Fibroblast of the aortic adventitia (primary cell): Measurements from ENCODE around the gene TRPM5. TPM values are rescaled to one million over a fixed set of nuclear protein-coding genes. Genes with fewer than 3 reads are reported as not detected.

Source experiments
- DNase-seq: peaks from one replicate; pipeline ENCODE4 v3.0.0-alpha.2; 2010; ENCODE audit warnings: low read depth
- H3K4me3 ChIP-seq: 2 replicates; pipeline ENCODE4 v1.5.1; 2011; ENCODE audit warnings: low read depth, mild to moderate bottlenecking, control low read depth, low read length, moderate library complexity
- total RNA-seq: library from RNA; depleted of rRNA; stranded (reverse); fragments of >200 nt; gene quantifications from 2 replicates; pipeline ENCODE4 v1.2.3, GENCODE V29; 2012; ENCODE audit warnings: low replicate concordance
- TF ChIP-seq, protein P1 (sequence below): IDR thresholded peaks from 2 replicates; pipeline ENCODE4 v1.5.1; 2011; ENCODE audit warnings: mild to moderate bottlenecking, low read length, control low read depth, inconsistent platforms; ENCODE audit not compliant: insufficient read depth

Gene TRPM5
- total RNA-seq, 1 donor = not detected

GRCh38 chr11:2415601-2416380 is 28.5 kb downstream of the TRPM5 start:
- TF ChIP-seq, protein P1, sequence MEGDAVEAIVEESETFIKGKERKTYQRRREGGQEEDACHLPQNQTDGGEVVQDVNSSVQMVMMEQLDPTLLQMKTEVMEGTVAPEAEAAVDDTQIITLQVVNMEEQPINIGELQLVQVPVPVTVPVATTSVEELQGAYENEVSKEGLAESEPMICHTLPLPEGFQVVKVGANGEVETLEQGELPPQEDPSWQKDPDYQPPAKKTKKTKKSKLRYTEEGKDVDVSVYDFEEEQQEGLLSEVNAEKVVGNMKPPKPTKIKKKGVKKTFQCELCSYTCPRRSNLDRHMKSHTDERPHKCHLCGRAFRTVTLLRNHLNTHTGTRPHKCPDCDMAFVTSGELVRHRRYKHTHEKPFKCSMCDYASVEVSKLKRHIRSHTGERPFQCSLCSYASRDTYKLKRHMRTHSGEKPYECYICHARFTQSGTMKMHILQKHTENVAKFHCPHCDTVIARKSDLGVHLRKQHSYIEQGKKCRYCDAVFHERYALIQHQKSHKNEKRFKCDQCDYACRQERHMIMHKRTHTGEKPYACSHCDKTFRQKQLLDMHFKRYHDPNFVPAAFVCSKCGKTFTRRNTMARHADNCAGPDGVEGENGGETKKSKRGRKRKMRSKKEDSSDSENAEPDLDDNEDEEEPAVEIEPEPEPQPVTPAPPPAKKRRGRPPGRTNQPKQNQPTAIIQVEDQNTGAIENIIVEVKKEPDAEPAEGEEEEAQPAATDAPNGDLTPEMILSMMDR = no peak
- no peak for DNase-seq
- no peak overlapping the region for H3K4me3 ChIP-seq

DNA sequence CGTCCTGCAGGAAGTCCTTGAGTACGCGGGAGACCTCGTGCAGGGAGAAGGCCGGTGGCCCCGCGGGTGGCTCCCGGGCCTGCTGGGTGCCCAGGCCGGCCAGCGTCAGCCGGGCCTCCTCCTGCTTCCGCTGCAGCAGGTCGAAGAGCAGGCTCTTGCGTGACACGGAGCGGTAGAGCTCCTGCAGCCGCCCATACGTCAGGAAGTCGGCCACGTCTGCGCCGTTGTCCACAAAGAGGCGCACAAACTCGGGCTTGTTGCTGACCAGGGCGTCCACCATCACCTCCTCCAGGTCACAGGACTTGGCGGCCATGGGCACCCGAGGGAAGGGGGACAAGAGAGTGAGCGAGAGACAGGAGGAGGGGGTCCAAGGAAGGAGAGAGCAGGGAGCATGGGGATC is 29.1 kb downstream of the TRPM5 start:
- DNase-seq = no peak
- H3K4me3 ChIP-seq = no peak overlapping the region
- TF ChIP-seq, protein P1 = no peak

- TF ChIP-seq, protein P1 = no peak
- H3K4me3 ChIP-seq = no peak overlapping the region
- no peak for DNase-seq
Measured at GRCh38 chr11:2414616-2415015, 29.7 kb downstream of the TRPM5 start.

DNA sequence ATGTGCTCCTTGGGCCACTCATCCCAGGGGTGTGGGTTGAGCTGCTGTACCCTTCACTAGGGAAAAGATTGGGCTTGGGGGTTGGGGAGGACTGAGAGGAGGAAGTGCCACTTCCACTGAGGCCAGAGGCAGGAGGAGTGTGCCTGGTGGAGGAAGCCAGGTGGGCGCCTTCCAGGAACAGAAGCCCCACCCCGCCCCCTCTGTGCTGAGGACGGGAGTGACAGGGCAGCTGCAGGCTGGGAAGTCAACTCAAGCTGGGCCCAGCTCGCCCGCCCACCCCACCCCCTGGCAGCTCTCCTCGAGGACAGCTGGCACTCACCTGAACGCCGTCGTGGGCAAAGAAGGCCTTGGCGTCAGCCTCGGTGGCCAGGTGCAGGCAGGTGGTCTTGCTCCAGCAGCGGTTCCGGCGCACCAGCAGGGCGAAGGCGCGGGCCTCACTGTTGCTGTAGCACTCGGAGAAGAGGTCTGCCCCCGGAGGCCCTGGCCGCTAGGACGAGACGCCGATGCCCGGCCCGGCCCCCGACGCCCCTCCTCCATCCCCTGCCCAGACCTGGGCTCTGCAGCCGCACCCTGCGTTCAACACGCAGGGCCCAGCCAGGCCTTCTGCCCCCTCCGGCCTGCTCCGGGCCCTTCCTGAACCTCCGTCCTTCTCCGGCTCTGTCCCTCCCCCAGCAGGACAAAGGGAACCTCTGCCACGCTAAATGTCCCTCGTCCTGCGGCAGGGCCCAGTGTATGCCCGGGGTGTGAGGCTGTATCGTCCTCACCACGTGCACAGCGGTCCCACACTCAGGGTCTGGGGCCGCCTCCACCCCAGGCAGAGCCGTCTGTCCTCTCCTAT is 30.4 kb downstream of the TRPM5 start:
- no peak overlapping the region for H3K4me3 ChIP-seq
- no peak for DNase-seq
- TF ChIP-seq, protein P1 = no peak

- no peak overlapping the region for H3K4me3 ChIP-seq
- no peak for DNase-seq
- TF ChIP-seq, protein P1 = no peak
Measured at GRCh38 chr11:2412323-2412722, 32.0 kb downstream of the TRPM5 start.

DNA sequence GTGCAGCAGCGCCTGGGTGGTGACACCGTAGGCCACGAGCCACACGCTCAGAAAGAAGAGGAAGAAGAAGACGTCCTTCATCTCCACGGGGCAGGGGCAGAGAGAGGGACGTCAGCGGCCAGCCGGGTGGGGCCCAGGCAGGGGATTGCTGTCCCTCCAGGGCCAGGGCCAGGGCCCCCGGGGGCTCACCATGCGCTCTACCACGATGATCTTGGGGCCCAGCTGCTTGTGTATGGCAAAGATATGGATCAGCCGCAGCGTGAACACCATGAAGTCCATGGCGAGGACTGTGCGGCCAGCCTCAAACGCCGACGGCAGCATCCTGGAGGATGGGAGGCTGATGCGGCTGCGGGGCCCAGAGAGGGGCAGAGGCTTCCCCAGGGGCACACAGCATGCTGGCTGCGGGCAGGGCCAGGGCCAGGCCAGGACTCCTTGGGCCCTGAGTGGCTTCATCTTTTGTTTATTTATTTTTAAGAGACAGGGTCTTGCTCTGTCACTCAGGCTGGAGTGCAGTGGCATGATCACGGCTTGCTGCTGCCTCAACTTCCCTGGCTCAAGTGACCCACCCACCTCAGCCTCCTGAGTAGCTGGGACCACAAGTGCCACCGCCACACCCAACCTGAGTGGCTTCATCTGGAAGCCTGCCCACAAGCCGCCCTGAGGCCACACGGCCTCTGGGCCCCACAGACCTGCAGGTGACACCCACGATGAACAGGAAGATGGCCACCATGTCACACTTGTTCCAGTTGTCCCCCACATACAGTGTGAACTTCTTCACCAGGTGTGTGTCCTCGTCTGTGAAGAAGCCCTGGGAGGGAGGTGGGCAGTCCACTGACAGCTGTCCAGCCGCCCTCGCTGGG is 32.6 kb downstream of the TRPM5 start:
- no peak for DNase-seq
- no peak overlapping the region for H3K4me3 ChIP-seq
- TF ChIP-seq, protein P1 = no peak
